Measurements from ENCODE around the gene PGS1. TPM values are rescaled to one million over a fixed set of nuclear protein-coding genes. Genes with fewer than 3 reads are reported as not detected.

PGS1 gene
- total RNA-seq, 4 donors from 2014 or later, result 41.9 to 105 (median 53.2) TPM

- H3K4me1 ChIP-seq, result peaks cover 0 to 35% (median 25%) of the 10 kb centered on the region in 4 donors
- peak overlapping the region in 1 of 4 donors; percentile 7 for H3K27ac ChIP-seq
- 92% methylated on average over 8 of the region's 8 CpGs for whole genome bisulfite sequencing, 2 donors
- H3K9me3 ChIP-seq, result no peaks in the 10 kb centered on the region
- H3K27me3 ChIP-seq, result no peaks in the 10 kb centered on the region
- no peak for TF ChIP-seq POLR2A (IDR thresholded peaks at IDR 0.05)
- TF ChIP-seq EP300 (IDR thresholded peaks at IDR 0.05), result no peak
- no peak for TF ChIP-seq CTCF (IDR thresholded peaks at IDR 0.05)
- DNase-seq (ENCODE audit: low spot score in 2 of 2), result no peak
- H3K4me3 ChIP-seq, result no peak overlapping the region
- no peaks in the 10 kb centered on the region for H3K36me3 ChIP-seq
Observed at GRCh38 chr17:78368854-78369495, 9.5 kb upstream of the PGS1 start.

- TF ChIP-seq CTCF (IDR thresholded peaks at IDR 0.05) (no peak), POLR2A (IDR thresholded peaks at IDR 0.05) (no peak), EP300 (IDR thresholded peaks at IDR 0.05) (no peak)
- H3K4me1 ChIP-seq, result peaks cover 0 to 35% (median 22%) of the 10 kb centered on the region in 4 donors
- H3K27ac ChIP-seq, result no peak overlapping the region
- H3K36me3 ChIP-seq, result no peaks in the 10 kb centered on the region
- WGBS, 2 donors, result 60 to 66% methylated on average over 13 of the region's 13 CpGs
- no peak overlapping the region for H3K4me3 ChIP-seq
- H3K27me3 ChIP-seq, result no peaks in the 10 kb centered on the region
- no peaks in the 10 kb centered on the region for H3K9me3 ChIP-seq
- DNase-seq (ENCODE audit: low spot score in 2 of 2), result no peak
Observed at GRCh38 chr17:78369791-78370381, 8.6 kb upstream of the PGS1 start.

GRCh38 chr17:78371056-78371455 lies 7.4 kb upstream of the PGS1 start:
- DNase-seq (ENCODE audit: low spot score in 2 of 2), result no peak
- no peak overlapping the region for H3K4me3 ChIP-seq
- H3K27me3 ChIP-seq, result no peaks in the 10 kb centered on the region
- WGBS, 2 donors, result 88 to 90% methylated on average over 7 of the region's 7 CpGs
- H3K9me3 ChIP-seq, result no peaks in the 10 kb centered on the region
- TF ChIP-seq POLR2A (IDR thresholded peaks at IDR 0.05) (no peak), EP300 (IDR thresholded peaks at IDR 0.05) (no peak), CTCF (IDR thresholded peaks at IDR 0.05) (no peak)
- peaks cover 0 to 35% (median 15%) of the 10 kb centered on the region in 4 donors for H3K4me1 ChIP-seq
- H3K36me3 ChIP-seq, result no peaks in the 10 kb centered on the region
- H3K27ac ChIP-seq, result no peak overlapping the region

- no peak for DNase-seq (ENCODE audit: low spot score in 2 of 2)
- Histone ChIP-seq H3K4me3 (no peak overlapping the region), H3K27me3 (no peaks in the 10 kb centered on the region), H3K9me3 (no peaks in the 10 kb centered on the region), H3K4me1 (peaks cover 0 to 36% (median 8%) of the 10 kb centered on the region in 4 donors), H3K36me3 (no peaks in the 10 kb centered on the region), H3K27ac (no peak overlapping the region)
- TF ChIP-seq EP300 (IDR thresholded peaks at IDR 0.05) (no peak), CTCF (IDR thresholded peaks at IDR 0.05) (no peak), POLR2A (IDR thresholded peaks at IDR 0.05) (no peak)
- 35 to 56% methylated on average over 5 of the region's 5 CpGs for WGBS, 2 donors
Observed at GRCh38 chr17:78372841-78373240, 5.6 kb upstream of the PGS1 start.

DNA sequence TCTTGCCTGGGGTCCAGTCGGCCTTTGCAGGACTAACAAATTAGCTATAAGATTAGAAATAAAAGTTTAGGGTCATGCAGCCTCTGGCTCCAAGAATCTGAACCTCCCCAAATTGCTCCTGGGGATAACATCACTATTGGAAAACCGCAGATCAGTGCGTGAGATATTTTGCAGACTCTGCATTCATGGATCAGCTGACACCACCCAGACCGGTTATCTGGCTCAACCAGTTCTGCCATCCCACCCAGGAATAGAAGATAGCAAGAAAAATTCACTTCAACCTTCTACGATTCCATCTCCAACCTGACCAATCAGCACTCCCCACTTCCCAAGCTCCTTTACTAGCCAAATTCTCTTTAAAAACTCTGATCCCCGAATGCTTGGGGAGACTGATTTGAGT lies 4.3 kb upstream of the PGS1 start:
- Histone ChIP-seq H3K9me3 (no peaks in the 10 kb centered on the region), H3K36me3 (no peaks in the 10 kb centered on the region), H3K27ac (peak overlapping the region in 2 of 4 donors; percentile 71 to 81), H3K27me3 (no peaks in the 10 kb centered on the region), H3K4me3 (no peak overlapping the region), H3K4me1 (peaks cover 0 to 41% (median 14%) of the 10 kb centered on the region in 4 donors)
- no peak for DNase-seq (ENCODE audit: low spot score in 2 of 2)
- WGBS, 2 donors, result 58 to 59% methylated on average over 6 of the region's 6 CpGs
- TF ChIP-seq CTCF (IDR thresholded peaks at IDR 0.05) (no peak), POLR2A (IDR thresholded peaks at IDR 0.05) (no peak), EP300 (IDR thresholded peaks at IDR 0.05) (no peak)

All from tibial nerve (tissue), 4 donors.